Activated CD8-positive, alpha-beta memory T cell treated with anti-CD3 and anti-CD28 coated beads, Interleukin-2, amount 10 ng/mL, durations not matched to agents 7 days and 5 days (primary cell): ENCODE results near the gene ORAI3. TPM values are rescaled to one million over a fixed set of nuclear protein-coding genes. Genes with fewer than 3 reads are reported as not detected.

ENCODE experiments used
- ATAC-seq: fragments of 150-1000 bp; cut with Tn5 transposase; one replicate; pipeline ENCODE4 v1.10.0; 2021; ENCODE audit warnings: moderate library complexity
- CTCF ChIA-PET: fragments of 350-600 bp; sonication (Branson Sonifier 250); formaldehyde crosslinking; loops from one replicate; lab custom pipeline; 2021; ENCODE audit warnings: antibody characterized with exemption; lab: Charles Lee
- DNase-seq: peaks from one replicate; pipeline ENCODE4 v3.0.0-alpha.2; 2020
- H3K27ac Mint-ChIP-seq: one replicate; pipeline ENCODE4 v1.8.0; 2021; ENCODE audit warnings: mild to moderate bottlenecking, mixed read lengths
- H3K27me3 Mint-ChIP-seq: one replicate; pipeline ENCODE4 v1.8.0; 2021; ENCODE audit warnings: mixed read lengths
- H3K36me3 Mint-ChIP-seq: one replicate; pipeline ENCODE4 v1.8.0; 2021; ENCODE audit warnings: mild to moderate bottlenecking, mixed read lengths
- H3K4me1 Mint-ChIP-seq: one replicate; pipeline ENCODE4 v1.8.0; 2021; ENCODE audit warnings: mixed read lengths
- H3K4me3 Mint-ChIP-seq: one replicate; pipeline ENCODE4 v1.8.0; 2021; ENCODE audit warnings: mild to moderate bottlenecking, moderate library complexity, mixed read lengths
- H3K9me3 Mint-ChIP-seq: one replicate; pipeline ENCODE4 v1.8.0; 2022; ENCODE audit warnings: low read depth, mixed read lengths
- total RNA-seq, 2 experiments: library from RNA; stranded (reverse); gene quantifications; one replicate each; pipeline ENCODE4 v1.2.3, GENCODE V29; 2021

Gene ORAI3
- total RNA-seq, 2 experiments from 2014 or later, result 19.5 to 20.5 TPM

DNA sequence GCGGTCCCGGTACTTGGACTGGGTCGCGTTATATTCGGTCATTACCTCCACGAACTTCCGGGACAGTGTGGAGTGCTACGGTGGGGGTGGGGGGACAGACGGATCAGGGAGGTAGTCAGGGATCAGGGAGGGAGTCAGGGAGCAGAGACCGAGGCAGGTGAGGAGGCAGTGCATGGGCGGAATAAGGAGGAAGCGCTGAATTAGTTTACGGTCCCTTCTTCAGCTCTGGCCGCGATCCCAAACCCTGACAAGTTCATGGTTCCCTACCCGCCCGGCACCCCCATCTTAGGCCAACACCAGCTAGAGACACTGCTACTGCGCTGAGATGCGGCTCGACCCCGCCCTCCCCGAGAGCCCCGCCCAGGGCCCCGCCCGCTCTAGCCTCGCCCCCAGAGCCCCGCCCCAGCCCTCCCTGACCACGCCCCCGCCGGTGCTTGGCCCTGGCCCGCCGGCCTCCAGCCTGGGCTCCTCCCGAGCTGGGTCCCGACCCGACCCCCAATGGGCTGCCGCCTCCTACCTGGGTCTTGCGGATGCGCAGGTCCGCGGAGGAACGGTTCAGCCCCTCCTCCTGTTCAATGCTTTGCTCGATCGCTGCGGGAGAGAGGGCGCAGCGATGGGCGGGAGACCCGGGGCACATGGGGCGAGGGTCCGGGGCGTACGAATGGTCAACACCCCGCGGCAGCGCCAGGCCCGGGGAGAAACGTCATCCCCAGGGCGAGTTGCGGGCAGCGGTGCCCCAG, 48.3 kb downstream of the ORAI3 start:
- H3K4me1 Mint-ChIP-seq, result peaks cover 35% of the 10 kb centered on the region
- peak overlapping the region; percentile 81 for H3K4me3 Mint-ChIP-seq
- H3K9me3 Mint-ChIP-seq, result no peaks in the 10 kb centered on the region
- peaks cover 11% of the 10 kb centered on the region for H3K27me3 Mint-ChIP-seq
- DNase-seq, result peak; percentile 92
- CTCF ChIA-PET, result interaction anchor here (0.8 to 1.1 kb wide), 3 partner anchors 11 to 56 kb away, joined by 3 to 9 read pairs (median 4); partner anchors contain the start of gene HSD3B7
- ATAC-seq, result peak; percentile 98
- peak overlapping the region; percentile 88 for H3K27ac Mint-ChIP-seq
- peaks cover 1% of the 10 kb centered on the region for H3K36me3 Mint-ChIP-seq

DNA sequence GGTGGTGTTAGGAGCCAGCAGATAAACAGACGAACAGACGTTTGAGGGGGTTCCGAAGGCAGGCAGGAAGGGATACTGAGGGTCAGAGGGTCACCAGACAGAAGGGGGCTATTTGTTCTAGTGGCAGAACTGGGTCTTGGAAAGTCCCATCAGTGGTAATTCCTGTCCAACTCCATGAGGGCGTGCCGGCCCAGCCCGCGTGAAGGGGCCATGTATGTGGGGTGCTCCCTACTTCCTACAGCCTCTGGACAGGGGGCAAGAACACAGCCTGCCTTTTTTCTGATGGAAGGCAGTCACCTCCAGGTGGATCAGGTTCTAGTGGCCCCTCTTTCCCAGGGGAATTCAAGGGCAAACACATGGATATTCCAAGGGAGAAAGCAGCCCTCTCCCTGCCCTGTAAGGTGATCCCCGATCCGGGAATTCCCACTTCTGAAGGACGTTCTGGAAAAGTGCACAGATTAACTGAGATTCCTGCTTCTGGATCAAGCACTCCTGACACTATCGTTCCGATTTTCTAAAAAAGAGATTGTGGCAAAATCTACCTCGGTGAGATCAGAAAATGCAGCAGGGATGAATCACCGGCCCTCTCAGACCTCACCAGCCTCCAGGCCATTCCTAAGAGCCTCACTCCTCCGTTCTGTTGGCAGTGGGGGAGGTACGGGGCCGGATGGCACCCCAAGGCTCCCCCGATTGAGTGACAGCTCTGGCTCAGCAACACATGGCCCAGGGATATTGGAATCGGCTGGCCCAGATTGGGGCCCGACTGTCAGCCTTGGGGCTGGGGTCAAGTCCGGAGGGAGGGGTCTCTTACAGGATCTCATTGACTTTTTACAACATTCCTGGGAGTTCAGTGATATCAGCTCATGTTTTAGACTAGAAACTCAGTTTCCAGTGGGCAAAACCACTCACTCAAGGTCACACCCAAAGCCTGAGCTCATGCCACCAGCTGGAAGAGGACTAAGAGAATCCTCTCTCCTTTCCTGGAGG, 49.1 kb downstream of the ORAI3 start:
- CTCF ChIA-PET, result interaction anchor here (0.7 to 3.9 kb wide), 9 partner anchors 11 to 445 kb away, joined by 3 to 16 read pairs (median 4); partner anchors contain the start of genes HSD3B7 and ZNF843
- peak overlapping the region; percentile 81 for H3K4me3 Mint-ChIP-seq
- DNase-seq, result no peak
- no peak for ATAC-seq
- H3K36me3 Mint-ChIP-seq, result peaks cover 1% of the 10 kb centered on the region
- peaks cover 11% of the 10 kb centered on the region for H3K27me3 Mint-ChIP-seq
- H3K4me1 Mint-ChIP-seq, result peaks cover 27% of the 10 kb centered on the region
- H3K9me3 Mint-ChIP-seq, result no peaks in the 10 kb centered on the region
- no peak overlapping the region for H3K27ac Mint-ChIP-seq

DNA sequence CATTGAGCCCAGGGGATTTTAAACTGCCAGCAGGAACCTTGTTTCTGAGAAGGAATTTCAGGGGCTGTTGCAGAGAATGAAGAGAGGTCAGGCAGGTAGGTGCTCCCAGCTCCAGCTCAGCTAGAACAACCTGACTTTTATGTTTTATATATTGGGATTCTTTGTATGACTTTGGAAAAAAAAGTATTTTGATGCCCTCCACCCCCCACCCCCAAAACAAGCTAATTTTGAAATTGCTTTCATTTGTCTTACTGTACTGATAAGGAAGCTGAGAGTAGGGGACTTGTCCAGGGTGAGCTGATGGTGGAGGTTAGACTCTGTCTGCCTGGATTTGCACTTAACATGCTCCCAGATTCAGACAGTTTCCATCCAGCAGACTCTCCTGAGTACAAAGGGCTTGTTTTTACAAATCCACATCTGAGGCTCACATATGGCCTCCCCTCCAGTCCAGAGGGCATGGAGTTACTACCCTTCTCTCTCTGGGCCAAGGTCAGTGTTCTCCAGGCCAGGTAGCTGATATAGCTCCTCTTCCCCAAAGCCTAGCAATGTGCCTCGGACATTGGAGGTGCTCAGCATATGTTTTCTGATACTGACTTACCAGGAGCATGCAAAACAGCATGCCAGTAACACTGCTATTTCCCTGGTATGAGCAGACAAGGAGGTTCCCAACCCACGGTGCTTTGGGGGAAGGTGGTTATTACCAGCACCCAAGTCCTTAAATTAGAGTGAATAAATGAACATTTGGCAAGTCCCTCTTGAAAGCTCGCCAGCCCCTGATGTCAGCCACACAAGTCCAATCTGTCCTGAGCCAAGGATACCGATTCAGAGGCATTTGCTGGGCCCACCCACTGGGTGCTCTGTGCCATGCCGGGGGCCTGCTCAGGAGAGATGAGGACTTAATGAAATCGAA, 50.2 kb downstream of the ORAI3 start:
- Mint-ChIP-seq H3K4me3 (no peak overlapping the region), H3K4me1 (peaks cover 16% of the 10 kb centered on the region), H3K27ac (no peak overlapping the region), H3K9me3 (no peaks in the 10 kb centered on the region), H3K36me3 (peaks cover 1% of the 10 kb centered on the region), H3K27me3 (peaks cover 11% of the 10 kb centered on the region)
- no peak for DNase-seq
- CTCF ChIA-PET, result interaction anchor here (0.6 to 3.9 kb wide), 8 partner anchors 10 to 443 kb away, joined by 3 to 16 read pairs (median 4); partner anchors contain the start of genes HSD3B7 and ZNF843
- no peak for ATAC-seq

DNA sequence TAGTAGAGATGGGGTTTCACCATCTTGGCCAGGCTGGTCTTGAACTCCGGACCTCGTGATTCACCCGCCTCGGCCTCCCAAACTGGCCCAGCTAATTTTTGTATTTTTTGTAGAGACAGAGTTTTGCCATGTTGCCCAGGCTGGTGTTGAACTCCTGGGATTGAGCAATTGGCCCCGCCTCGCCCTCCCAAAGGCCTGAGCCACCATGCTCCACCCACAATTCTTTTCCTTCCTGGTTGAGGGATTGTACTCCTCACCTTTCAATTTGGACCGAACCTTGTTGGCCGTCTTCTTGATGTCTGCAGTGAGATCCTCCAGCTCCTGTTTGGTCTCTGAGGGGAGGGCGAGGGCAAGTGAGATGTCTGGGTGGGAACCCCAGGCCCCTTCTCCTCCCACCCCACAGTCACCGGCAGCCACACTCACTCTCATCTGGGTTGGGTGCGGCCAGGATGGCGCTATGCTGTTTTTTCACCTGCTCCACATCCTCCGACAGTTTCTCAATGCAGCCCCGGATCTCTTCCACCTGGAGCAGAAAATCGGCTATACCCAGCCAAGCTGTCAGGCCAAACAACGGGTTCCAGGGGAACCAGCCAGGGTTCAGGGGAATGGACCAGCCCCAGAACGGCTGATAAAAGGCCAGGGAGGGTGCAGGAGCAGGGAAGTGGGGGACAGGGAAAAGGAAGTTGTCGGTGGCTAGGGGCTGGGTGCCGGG, 52.0 kb downstream of the ORAI3 start:
- H3K4me3 Mint-ChIP-seq, result no peak overlapping the region
- no peaks in the 10 kb centered on the region for H3K36me3 Mint-ChIP-seq
- DNase-seq (no peak), ATAC-seq (no peak)
- peaks cover 15% of the 10 kb centered on the region for H3K27me3 Mint-ChIP-seq
- CTCF ChIA-PET, result interaction anchor here (1.2 to 3.9 kb wide), 2 partner anchors 16 to 141 kb away, joined by 3 to 16 read pairs; partner anchors contain the start of gene HSD3B7
- H3K27ac Mint-ChIP-seq, result no peak overlapping the region
- H3K9me3 Mint-ChIP-seq, result no peaks in the 10 kb centered on the region
- H3K4me1 Mint-ChIP-seq, result peaks cover 5% of the 10 kb centered on the region

DNA sequence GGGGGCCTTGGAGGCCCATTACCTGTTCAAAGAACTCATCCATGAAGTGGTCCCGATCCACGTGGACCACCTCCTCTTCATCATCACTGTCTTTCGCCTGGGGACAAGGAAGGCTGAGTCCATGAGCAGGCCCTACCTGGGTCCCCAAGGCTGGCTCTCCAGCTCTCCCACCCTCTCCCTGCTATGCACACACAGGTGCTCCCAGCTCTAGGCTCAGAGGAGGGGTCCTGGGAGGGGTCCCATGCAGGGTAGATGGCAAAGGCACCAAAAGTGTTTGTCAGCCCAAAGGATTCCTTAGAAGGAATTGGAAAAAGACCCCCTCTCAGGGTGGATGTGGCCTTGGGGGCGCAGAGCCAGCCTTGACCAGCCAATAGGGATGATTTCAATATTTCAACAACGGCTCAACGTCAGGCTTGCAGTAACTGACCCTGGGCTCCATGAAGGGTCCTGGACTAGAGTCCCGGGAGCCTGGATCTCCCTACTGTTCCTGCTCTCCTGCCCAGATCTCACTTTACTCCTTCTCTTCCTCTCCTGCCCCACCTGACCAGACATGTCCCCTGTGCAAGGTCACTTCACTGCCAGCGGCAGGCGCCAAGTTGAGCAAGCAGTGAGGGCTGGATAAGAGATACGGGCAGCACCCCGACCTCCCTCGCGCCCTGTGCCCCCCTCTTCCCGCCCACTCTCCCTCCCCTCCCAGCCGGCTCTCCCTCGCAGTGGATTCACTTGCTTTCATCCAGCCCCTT, 52.8 kb downstream of the ORAI3 start:
- no peak for ATAC-seq
- Mint-ChIP-seq H3K36me3 (no peaks in the 10 kb centered on the region), H3K4me1 (no peaks in the 10 kb centered on the region), H3K9me3 (no peaks in the 10 kb centered on the region), H3K4me3 (no peak overlapping the region), H3K27me3 (peaks cover 22% of the 10 kb centered on the region), H3K27ac (no peak overlapping the region)
- CTCF ChIA-PET, result interaction anchor here (3.9 kb wide), 1 partner anchor 17 kb away, joined by 16 read pairs; the partner anchor contains the start of gene HSD3B7
- no peak for DNase-seq

DNA sequence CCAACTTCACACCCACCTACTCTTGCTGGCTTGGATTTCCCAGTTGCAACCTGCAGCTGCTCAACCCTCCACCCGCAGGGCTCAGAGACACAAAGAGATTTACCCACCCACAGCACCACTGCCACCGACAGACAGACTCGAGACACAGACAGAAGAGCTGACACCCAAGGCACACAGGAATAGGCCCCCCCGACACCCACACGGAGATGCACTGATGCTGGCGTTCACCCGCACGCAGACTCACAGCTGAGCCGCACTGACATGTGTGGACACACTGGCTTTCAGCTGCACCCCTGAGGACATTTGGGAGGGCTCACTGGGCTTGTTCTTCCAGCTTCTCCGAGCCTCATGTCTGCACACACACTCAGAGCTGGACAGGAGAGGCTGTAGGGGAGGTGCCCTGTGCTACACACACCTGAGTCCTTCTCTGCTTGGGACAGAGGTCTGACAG, 53.4 kb downstream of the ORAI3 start:
- Mint-ChIP-seq H3K4me3 (no peak overlapping the region), H3K9me3 (no peaks in the 10 kb centered on the region), H3K36me3 (no peaks in the 10 kb centered on the region), H3K27ac (no peak overlapping the region), H3K27me3 (peaks cover 25% of the 10 kb centered on the region), H3K4me1 (no peaks in the 10 kb centered on the region)
- ATAC-seq, result no peak
- CTCF ChIA-PET, result interaction anchor here (1.1 kb wide), 1 partner anchor 18 kb away, joined by 3 read pairs; the partner anchor contains the start of gene HSD3B7
- DNase-seq, result no peak

DNA sequence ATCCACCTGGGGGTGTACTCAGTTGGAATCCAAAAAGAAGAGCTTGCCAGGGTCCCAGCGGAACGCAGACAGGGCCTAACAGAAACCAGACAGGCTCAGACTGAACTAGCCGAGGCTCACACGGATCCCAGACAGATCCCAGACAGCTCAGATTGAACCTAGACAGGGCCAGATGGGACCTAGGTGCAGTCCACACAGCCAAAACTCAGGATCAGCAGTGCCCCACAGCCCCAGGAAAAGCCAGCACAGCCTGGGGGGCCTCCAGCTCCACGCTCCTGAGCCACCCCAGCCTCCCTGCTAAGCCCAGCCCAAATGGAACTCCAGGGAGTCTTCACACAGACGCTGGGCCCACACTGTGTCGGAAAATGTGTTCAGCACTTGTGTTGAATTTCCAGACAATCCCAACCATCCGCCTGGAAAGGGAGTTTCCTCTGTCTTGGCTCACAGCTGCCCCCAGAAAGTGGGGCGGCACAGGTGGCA, 54.0 kb downstream of the ORAI3 start:
- CTCF ChIA-PET, result interaction anchor here (0.6 to 1.1 kb wide), 3 partner anchors 14 to 61 kb away, joined by 3 read pairs; partner anchors contain the start of gene HSD3B7
- DNase-seq, result no peak
- Mint-ChIP-seq H3K36me3 (no peaks in the 10 kb centered on the region), H3K4me1 (no peaks in the 10 kb centered on the region), H3K9me3 (no peaks in the 10 kb centered on the region), H3K27ac (no peak overlapping the region), H3K27me3 (peaks cover 28% of the 10 kb centered on the region), H3K4me3 (no peak overlapping the region)
- ATAC-seq, result no peak

DNA sequence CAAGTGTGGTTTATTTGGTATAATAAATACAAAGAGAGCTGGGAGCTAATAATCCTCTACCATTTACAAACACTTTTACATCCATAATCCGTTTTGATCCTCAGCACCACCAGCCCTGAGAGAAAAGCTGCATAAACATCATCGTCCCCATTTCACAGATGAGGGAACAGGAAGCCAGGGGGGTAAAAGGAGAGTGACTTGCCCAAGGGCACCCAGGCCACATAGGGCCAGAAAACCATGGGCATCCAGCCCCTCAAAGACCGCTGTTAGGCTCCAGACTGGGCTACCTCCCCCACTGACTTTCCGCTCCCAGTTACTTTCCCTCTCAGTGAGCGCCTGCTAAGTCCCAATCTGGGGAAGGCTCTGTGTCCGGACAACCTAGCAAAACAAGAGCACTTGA, 54.9 kb downstream of the ORAI3 start:
- no peak overlapping the region for H3K27ac Mint-ChIP-seq
- ATAC-seq, result no peak
- CTCF ChIA-PET, result interaction anchor here (0.5 to 0.9 kb wide), 2 partner anchors 13 to 159 kb away, joined by 3 read pairs; no protein-coding TSS in a partner anchor
- no peak overlapping the region for H3K4me3 Mint-ChIP-seq
- no peaks in the 10 kb centered on the region for H3K4me1 Mint-ChIP-seq
- H3K9me3 Mint-ChIP-seq, result no peaks in the 10 kb centered on the region
- no peak for DNase-seq
- H3K27me3 Mint-ChIP-seq, result peaks cover 22% of the 10 kb centered on the region
- no peaks in the 10 kb centered on the region for H3K36me3 Mint-ChIP-seq

Other genes starting within 250 kb of the ORAI3 start
- 10 to 100 TPM; 86.3 to 93.3 TPM for gene SRCAP, start 249.9 kb upstream of the ORAI3 start, total RNA-seq
- 10 to 100 TPM; 45.8 to 46.5 TPM for gene PHKG2, start 200.6 kb upstream of the ORAI3 start, total RNA-seq
- gene CFAP119, start 187.0 kb upstream of the ORAI3 start, total RNA-seq, result 1 to 10 TPM; 4.1 to 4.6 TPM
- 100 to 1,000 TPM; 103 to 106 TPM for gene RNF40, start 186.7 kb upstream of the ORAI3 start, total RNA-seq
- 1 to 10 TPM; 1.6 to 2.5 TPM for gene ZNF629, start 161.9 kb upstream of the ORAI3 start, total RNA-seq
- 10 to 100 TPM; 25.6 to 26.8 TPM for gene BCL7C, start 55.0 kb upstream of the ORAI3 start, total RNA-seq
- under 1 TPM; 0.35 to 0.47 TPM for gene CTF1, start 52.5 kb upstream of the ORAI3 start, total RNA-seq
- gene FBXL19, start 25.5 kb upstream of the ORAI3 start, total RNA-seq, result 10 to 100 TPM; 26.1 to 29.2 TPM
- 10 to 100 TPM; 23.9 to 26.4 TPM for gene SETD1A, start 8.7 kb downstream of the ORAI3 start, total RNA-seq
- 1 to 10 TPM; 6.6 to 9.7 TPM for gene HSD3B7, start 36.1 kb downstream of the ORAI3 start, total RNA-seq
- gene STX1B, start 61.6 kb downstream of the ORAI3 start, total RNA-seq, result 1 to 10 TPM; 3.5 to 3.6 TPM
- 10 to 100 TPM; 60.0 to 75.6 TPM for gene STX4, start 84.5 kb downstream of the ORAI3 start, total RNA-seq
- gene ZNF668, start 125.2 kb downstream of the ORAI3 start, total RNA-seq, result 10 to 100 TPM; 18.0 to 20.5 TPM
- 10 to 100 TPM; 31.8 to 37.7 TPM for gene ZNF646, start 125.4 kb downstream of the ORAI3 start, total RNA-seq
- 1 to 10 TPM; 5.3 to 6.6 TPM for gene PRSS53, start 139.9 kb downstream of the ORAI3 start, total RNA-seq
- gene VKORC1, start 145.7 kb downstream of the ORAI3 start, total RNA-seq, result 10 to 100 TPM; 66.3 to 68.9 TPM
- 10 to 100 TPM; 34.7 to 35.4 TPM for gene BCKDK, start 159.3 kb downstream of the ORAI3 start, total RNA-seq
- 10 to 100 TPM; 54.8 to 56.1 TPM for gene KAT8, start 168.6 kb downstream of the ORAI3 start, total RNA-seq
- gene PRSS8, start 186.7 kb downstream of the ORAI3 start, total RNA-seq, result not detected
- under 1 TPM; 0.59 to 0.96 TPM for gene PRSS36, start 201.0 kb downstream of the ORAI3 start, total RNA-seq
- gene FUS, start 231.1 kb downstream of the ORAI3 start, total RNA-seq, result 100 to 1,000 TPM; 514 to 619 TPM